Measurements from ENCODE around the gene CHST11. TPM values are rescaled to one million over a fixed set of nuclear protein-coding genes. Genes with fewer than 3 reads are reported as not detected.
A peak's percentile ranks its signal among the peaks of the same experiment; 100 is the strongest.

CHST11 gene
- total and polyA plus RNA-seq, 7 donors = 0.60 to 22.8 (median 10.0) TPM

DNA sequence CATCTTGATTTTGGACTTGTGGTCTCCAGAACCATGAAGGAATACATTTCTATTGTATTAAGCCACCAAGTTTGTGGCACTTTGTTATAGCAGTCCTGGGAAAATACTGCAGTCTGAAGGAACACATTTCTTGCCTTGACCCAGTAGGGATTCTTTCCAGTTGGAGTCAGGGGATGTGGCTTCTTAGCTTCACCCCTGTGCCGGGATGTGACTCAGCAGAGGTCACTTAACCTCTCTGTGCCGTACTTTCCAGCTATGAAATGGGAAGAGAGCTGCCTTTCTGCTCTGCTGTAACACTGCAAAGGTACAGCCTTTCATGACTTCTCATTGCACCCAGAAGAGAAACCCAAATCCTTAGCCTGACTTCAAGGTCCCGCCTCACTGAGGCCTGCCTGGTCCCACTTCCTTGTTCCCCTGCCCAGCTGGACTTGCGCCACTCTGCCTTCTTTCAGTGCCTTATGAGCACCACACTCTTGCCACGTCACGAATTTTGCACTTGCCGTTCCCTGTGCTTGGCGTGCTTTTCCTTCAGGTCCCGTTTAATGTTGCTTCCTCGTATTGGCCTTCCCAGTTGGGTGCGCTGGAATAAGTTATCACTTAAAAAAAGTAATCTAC, 24.2 kb downstream of the CHST11 start:
- H3K27ac ChIP-seq = no peak overlapping the region
- no peaks in the 10 kb centered on the region for H3K27me3 ChIP-seq
- no peak overlapping the region for H3K4me3 ChIP-seq
- TF ChIP-seq, protein P1, sequence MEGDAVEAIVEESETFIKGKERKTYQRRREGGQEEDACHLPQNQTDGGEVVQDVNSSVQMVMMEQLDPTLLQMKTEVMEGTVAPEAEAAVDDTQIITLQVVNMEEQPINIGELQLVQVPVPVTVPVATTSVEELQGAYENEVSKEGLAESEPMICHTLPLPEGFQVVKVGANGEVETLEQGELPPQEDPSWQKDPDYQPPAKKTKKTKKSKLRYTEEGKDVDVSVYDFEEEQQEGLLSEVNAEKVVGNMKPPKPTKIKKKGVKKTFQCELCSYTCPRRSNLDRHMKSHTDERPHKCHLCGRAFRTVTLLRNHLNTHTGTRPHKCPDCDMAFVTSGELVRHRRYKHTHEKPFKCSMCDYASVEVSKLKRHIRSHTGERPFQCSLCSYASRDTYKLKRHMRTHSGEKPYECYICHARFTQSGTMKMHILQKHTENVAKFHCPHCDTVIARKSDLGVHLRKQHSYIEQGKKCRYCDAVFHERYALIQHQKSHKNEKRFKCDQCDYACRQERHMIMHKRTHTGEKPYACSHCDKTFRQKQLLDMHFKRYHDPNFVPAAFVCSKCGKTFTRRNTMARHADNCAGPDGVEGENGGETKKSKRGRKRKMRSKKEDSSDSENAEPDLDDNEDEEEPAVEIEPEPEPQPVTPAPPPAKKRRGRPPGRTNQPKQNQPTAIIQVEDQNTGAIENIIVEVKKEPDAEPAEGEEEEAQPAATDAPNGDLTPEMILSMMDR (IDR thresholded peaks at IDR 0.05) = no peak
- TF ChIP-seq EP300 (IDR thresholded peaks at IDR 0.05) = no peak
- TF ChIP-seq POLR2AphosphoS5 (IDR thresholded peaks at IDR 0.05) = no peak
- no peak for TF ChIP-seq POLR2A (IDR thresholded peaks at IDR 0.05)
- DNase-seq = peak; percentile 78
- WGBS, 2 donors = 84 to 87% methylated on average over 11 of the region's 11 CpGs
- H3K4me1 ChIP-seq = peaks cover 0 to 7% (median 2%) of the 10 kb centered on the region in 4 donors
- H3K36me3 ChIP-seq = no peaks in the 10 kb centered on the region
- intact Hi-C loops (cut with DNase I) = no loop called here
- H3K9me3 ChIP-seq = no peaks in the 10 kb centered on the region

DNA sequence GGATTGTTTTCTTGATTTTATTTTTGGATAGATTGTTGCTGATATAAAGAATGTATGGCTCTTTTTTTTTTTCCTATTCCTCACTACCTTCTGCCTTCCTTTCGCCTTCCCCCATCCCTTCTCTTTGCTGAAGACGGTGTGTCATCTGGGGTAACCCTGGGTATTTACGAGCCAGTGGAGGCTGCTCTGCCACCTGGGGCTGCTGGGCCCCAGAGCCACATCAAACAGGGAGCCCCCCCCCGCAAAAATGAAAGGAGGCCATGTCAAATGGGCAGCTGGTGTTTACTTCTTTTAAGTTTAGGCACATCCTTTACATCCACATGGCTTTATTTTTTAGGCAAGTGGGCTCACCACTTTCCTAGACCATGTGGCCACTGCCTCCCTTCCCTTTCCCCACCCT, 25.4 kb downstream of the CHST11 start:
- no peaks in the 10 kb centered on the region for H3K36me3 ChIP-seq
- no peak overlapping the region for H3K4me3 ChIP-seq
- no peak overlapping the region for H3K27ac ChIP-seq
- TF ChIP-seq POLR2AphosphoS5 (IDR thresholded peaks at IDR 0.05) (no peak), EP300 (IDR thresholded peaks at IDR 0.05) (no peak)
- H3K4me1 ChIP-seq = peaks cover 0 to 19% (median 11%) of the 10 kb centered on the region in 4 donors
- H3K27me3 ChIP-seq = no peaks in the 10 kb centered on the region
- WGBS, 2 donors = 34 to 74% methylated on average over 4 of the region's 4 CpGs
- intact Hi-C loops (cut with DNase I) = no loop called here
- DNase-seq = no peak
- H3K9me3 ChIP-seq = no peaks in the 10 kb centered on the region

DNA sequence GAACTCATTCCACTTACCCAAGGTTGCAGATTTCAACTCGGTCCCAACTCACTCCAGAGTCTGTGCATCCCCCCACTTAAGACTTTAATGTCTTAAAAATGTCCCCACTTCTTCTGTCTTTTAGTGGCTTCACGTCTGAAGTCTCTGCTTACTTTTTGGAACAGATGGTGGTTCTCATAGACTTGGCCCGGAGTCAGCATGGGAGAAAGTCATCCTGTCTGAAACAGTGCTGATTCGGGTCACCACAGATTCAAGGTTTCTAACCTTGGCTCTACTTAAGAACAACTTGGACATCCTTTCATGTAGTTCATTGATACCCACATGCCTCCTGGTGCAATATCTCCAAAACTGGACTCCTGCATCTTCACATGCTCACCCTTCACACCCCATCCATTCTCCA, 26.0 kb downstream of the CHST11 start:
- Histone ChIP-seq H3K36me3 (no peaks in the 10 kb centered on the region), H3K27ac (no peak overlapping the region), H3K4me3 (no peak overlapping the region), H3K27me3 (no peaks in the 10 kb centered on the region), H3K9me3 (no peaks in the 10 kb centered on the region), H3K4me1 (peaks cover 0 to 24% (median 15%) of the 10 kb centered on the region in 4 donors)
- TF ChIP-seq EP300 (IDR thresholded peaks at IDR 0.05) = no peak
- 71% methylated on average over 4 of the region's 4 CpGs for WGBS, 2 donors
- intact Hi-C loops (cut with DNase I) = no loop called here
- DNase-seq = no peak

DNA sequence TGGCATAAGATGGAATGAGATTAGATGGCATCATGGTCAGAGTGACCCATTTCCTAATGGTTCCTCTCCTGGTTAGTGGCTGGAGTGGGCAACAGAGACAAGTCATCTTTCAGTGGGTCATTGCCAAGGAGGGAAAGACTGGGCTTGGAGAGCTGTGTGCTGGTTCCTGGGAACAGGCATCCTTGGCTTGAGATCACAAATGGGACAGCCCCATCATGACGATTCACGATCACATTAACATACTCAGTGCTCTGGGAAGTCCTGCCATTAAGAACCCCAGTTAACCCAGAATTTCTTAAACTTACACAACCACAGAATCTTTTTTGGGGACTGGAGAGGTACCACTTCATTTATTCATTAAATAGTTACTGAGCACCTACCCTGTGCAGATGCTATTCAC, 27.3 kb downstream of the CHST11 start:
- TF ChIP-seq, protein P1 (IDR thresholded peaks at IDR 0.05) = no peak
- TF ChIP-seq EP300 (IDR thresholded peaks at IDR 0.05) (no peak), POLR2AphosphoS5 (IDR thresholded peaks at IDR 0.05) (no peak), POLR2A (IDR thresholded peaks at IDR 0.05) (no peak)
- WGBS, 2 donors = 73 to 83% methylated on average over 2 of the region's 2 CpGs
- no peaks in the 10 kb centered on the region for H3K9me3 ChIP-seq
- no peak for DNase-seq
- intact Hi-C loops (cut with DNase I) = no loop called here
- H3K4me1 ChIP-seq = peaks cover 0 to 24% (median 15%) of the 10 kb centered on the region in 4 donors
- H3K27me3 ChIP-seq = no peaks in the 10 kb centered on the region
- H3K27ac ChIP-seq = no peak overlapping the region
- no peak overlapping the region for H3K4me3 ChIP-seq
- H3K36me3 ChIP-seq = no peaks in the 10 kb centered on the region

DNA sequence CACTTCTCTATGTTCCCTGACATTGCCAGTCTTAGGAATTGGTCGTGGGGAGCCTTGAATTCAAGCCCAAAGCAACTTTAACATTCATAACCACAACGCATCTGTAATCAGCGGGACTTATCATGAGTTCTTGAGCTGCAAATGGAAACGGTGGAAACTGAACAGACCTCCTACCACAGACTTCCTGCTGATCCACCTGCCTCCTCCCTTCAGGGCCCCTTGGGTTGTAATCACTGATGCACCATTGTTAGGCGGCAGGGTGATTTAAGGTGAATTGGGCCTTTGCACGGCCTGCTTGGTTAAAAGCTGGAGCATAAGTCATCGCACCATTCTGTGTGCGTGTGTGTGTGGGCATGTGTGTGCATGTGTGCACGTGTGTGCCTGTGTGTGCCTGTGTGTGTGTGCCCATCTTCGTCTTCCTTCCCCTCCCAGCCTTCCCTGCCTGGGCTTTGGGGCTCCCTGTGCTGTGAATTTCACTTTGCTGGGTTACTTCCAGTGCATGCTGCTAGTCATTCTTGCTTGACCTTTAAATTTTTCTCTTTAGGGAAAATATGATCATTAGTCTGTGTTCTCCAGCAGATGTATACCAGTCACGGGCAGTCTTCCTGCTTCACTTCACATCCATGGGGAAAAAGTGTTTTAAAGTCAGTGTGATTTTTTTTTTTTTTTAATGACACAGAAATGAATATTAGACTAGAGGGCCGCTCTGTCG, 29.1 kb downstream of the CHST11 start:
- no peaks in the 10 kb centered on the region for H3K36me3 ChIP-seq
- DNase-seq = no peak
- peaks cover 0 to 24% (median 15%) of the 10 kb centered on the region in 4 donors for H3K4me1 ChIP-seq
- H3K4me3 ChIP-seq = no peak overlapping the region
- no peak overlapping the region for H3K27ac ChIP-seq
- WGBS, 2 donors = 60 to 75% methylated on average over 13 of the region's 13 CpGs
- TF ChIP-seq POLR2AphosphoS5 (IDR thresholded peaks at IDR 0.05) (no peak), EP300 (IDR thresholded peaks at IDR 0.05) (no peak), POLR2A (IDR thresholded peaks at IDR 0.05) (no peak)
- TF ChIP-seq, protein P1 (IDR thresholded peaks at IDR 0.05) = no peak
- intact Hi-C loops (cut with DNase I) = no loop called here
- H3K9me3 ChIP-seq = no peaks in the 10 kb centered on the region
- no peaks in the 10 kb centered on the region for H3K27me3 ChIP-seq

Data from sigmoid colon (tissue), 7 donors.